Measurements from ENCODE around the gene ERGIC1. TPM values are rescaled to one million over a fixed set of nuclear protein-coding genes. Genes with fewer than 3 reads are reported as not detected.

ERGIC1 gene
- total RNA-seq, 4 donors from 2014 or later, result 116 to 172 (median 144) TPM

GRCh38 chr5:172898843-172899369 lies 64.9 kb downstream of the ERGIC1 start:
- Histone ChIP-seq H3K4me3 (no peak overlapping the region), H3K36me3 (no peaks in the 10 kb centered on the region), H3K9me3 (no peaks in the 10 kb centered on the region), H3K27ac (peak overlapping the region; percentile 94 to 96 (median 96)), H3K27me3 (no peaks in the 10 kb centered on the region), H3K4me1 (peaks cover 17 to 78% (median 47%) of the 10 kb centered on the region in 3 donors)
- ATAC-seq, result no peak
- 90 to 91% methylated on average over 3 to 4 of the region's 7 CpGs for WGBS, 2 donors (ENCODE audit: low coverage in 1 of 2)
- TF ChIP-seq POLR2AphosphoS5 (IDR thresholded peaks at IDR 0.05), result no peak
- no peak for TF ChIP-seq CTCF (IDR thresholded peaks at IDR 0.05)
- no peak for TF ChIP-seq POLR2A (IDR thresholded peaks at IDR 0.05)
- TF ChIP-seq EP300 (IDR thresholded peaks at IDR 0.05), result no peak

- TF ChIP-seq POLR2A (IDR thresholded peaks at IDR 0.05) (no peak), CTCF (IDR thresholded peaks at IDR 0.05) (no peak), POLR2AphosphoS5 (IDR thresholded peaks at IDR 0.05) (no peak), EP300 (IDR thresholded peaks at IDR 0.05) (no peak)
- Histone ChIP-seq H3K9me3 (no peaks in the 10 kb centered on the region), H3K27ac (peak overlapping the region; percentile 95 to 97 (median 96)), H3K36me3 (no peaks in the 10 kb centered on the region), H3K4me1 (peaks cover 21 to 84% (median 51%) of the 10 kb centered on the region in 3 donors), H3K4me3 (no peak overlapping the region), H3K27me3 (no peaks in the 10 kb centered on the region)
- WGBS, 2 donors (ENCODE audit: low coverage in 1 of 2), result 83 to 100% methylated on average over 1 of the region's 7 CpGs
- no peak for ATAC-seq
Observed at GRCh38 chr5:172899436-172899835, 65.4 kb downstream of the ERGIC1 start.

GRCh38 chr5:172901012-172901780 lies 67.1 kb downstream of the ERGIC1 start:
- Histone ChIP-seq H3K4me3 (no peak overlapping the region), H3K27me3 (no peaks in the 10 kb centered on the region), H3K9me3 (no peaks in the 10 kb centered on the region), H3K36me3 (no peaks in the 10 kb centered on the region), H3K27ac (peak overlapping the region; percentile 95 to 97 (median 96)), H3K4me1 (peaks cover 21 to 93% (median 66%) of the 10 kb centered on the region in 3 donors)
- TF ChIP-seq POLR2AphosphoS5 (IDR thresholded peaks at IDR 0.05), result peak; percentile 87
- no peak for TF ChIP-seq POLR2A (IDR thresholded peaks at IDR 0.05)
- TF ChIP-seq EP300 (IDR thresholded peaks at IDR 0.05), result peak; percentile 93
- TF ChIP-seq CTCF (IDR thresholded peaks at IDR 0.05), result no peak
- 31 to 79% methylated on average over 2 to 4 of the region's 10 CpGs for WGBS, 2 donors (ENCODE audit: low coverage in 1 of 2)
- ATAC-seq, result peak; percentile 34

GRCh38 chr5:172901788-172902496 lies 67.9 kb downstream of the ERGIC1 start:
- ATAC-seq, result no peak
- WGBS, 2 donors (ENCODE audit: low coverage in 1 of 2), result 79% methylated on average over 8 of the region's 9 CpGs; no CpG with 5 or more reads in 1 of the 2 donors

More at GRCh38 chr5:172901788-172902496, 67.9 kb downstream of the ERGIC1 start:
- Histone ChIP-seq H3K9me3 (no peaks in the 10 kb centered on the region), H3K27ac (peak overlapping the region; percentile 95 to 97 (median 96)), H3K27me3 (no peaks in the 10 kb centered on the region), H3K36me3 (no peaks in the 10 kb centered on the region), H3K4me3 (no peak overlapping the region), H3K4me1 (peaks cover 21 to 93% (median 61%) of the 10 kb centered on the region in 3 donors)
- TF ChIP-seq EP300 (IDR thresholded peaks at IDR 0.05), result no peak
- no peak for TF ChIP-seq POLR2A (IDR thresholded peaks at IDR 0.05)
- no peak for TF ChIP-seq POLR2AphosphoS5 (IDR thresholded peaks at IDR 0.05)
- no peak for TF ChIP-seq CTCF (IDR thresholded peaks at IDR 0.05)

Measured in gastroesophageal sphincter (tissue), 4 donors.